CD4-positive, alpha-beta T cell treated with Interferon gamma for 1 hour (primary cell): ENCODE data around the gene NOTCH2.
"Not testable (repeated sequence)": the region's sequence is repeated elsewhere in the genome, so short reads cannot be mapped to it uniquely, and the experiment has no call there.

Source experiments
- DNase-seq: peaks from one replicate; pipeline ENCODE4 v3.0.0-alpha.2; 2020

Gene NOTCH2

GRCh38 chr1:120048208-120048607, 21.3 kb downstream of the NOTCH2 start:
- DNase-seq, result not testable (repeated sequence)

DNA sequence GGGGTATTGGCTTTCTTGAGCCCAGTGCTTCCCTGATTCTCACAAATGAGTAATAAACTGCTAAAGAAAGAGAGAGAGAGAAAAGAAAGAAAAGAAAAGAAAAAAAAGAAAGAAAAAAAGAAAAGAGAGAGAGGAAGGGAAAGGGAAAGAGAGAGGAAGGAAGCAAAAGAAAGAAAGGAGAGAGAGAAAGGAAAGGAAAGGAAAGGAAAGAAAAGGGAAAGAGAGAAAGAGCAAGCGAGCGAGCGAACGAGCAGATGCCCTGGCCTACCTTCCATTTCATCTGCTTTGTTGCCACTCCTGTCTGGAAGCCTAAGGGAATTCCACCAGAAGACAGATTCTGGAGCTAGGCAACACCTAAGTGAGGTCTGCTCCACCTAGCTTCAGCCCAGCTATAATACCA, 27.7 kb downstream of the NOTCH2 start:
- not testable (repeated sequence) for DNase-seq

DNA sequence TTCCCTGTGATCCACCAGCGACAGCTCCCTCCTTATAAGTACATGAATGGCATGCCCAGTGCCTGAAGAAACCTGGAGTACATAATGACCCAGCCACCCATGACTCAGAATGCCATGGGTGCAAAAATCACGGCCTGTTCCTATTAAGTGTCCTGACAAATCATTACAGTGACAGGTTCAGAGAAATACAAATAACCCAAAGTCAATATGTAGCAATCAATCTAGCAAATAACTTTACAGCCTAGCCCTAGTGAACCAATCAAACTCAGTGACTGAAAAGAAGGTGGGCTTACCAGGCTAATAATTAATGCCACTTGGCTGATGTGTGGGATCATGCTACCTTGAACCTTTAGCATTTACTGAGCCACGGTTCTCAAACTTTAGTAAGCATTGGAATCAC, 37.2 kb downstream of the NOTCH2 start:
- not testable (repeated sequence) for DNase-seq

GRCh38 chr1:120023791-120024190, 45.7 kb downstream of the NOTCH2 start:
- DNase-seq, result not testable (repeated sequence)

DNA sequence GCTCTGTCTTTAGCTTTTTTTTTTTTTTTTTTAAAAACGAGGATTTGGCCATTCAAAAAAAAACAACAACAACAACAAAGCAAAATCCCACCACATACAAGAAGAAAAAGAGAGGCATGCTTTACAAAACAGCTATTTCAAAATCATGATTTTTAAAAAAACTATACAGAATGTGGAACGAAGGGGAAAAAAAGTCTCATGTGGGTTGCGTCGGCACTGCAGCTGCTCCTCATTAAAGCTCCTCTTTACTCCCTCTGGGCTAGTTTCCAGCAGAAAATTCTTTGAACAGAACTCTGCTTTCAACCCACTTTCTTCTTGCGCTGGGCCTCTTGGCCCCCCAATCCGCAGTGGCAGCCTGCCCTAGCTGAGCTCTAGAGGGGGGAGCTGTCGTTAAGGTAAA, 54.5 kb downstream of the NOTCH2 start:
- not testable (repeated sequence) for DNase-seq

DNA sequence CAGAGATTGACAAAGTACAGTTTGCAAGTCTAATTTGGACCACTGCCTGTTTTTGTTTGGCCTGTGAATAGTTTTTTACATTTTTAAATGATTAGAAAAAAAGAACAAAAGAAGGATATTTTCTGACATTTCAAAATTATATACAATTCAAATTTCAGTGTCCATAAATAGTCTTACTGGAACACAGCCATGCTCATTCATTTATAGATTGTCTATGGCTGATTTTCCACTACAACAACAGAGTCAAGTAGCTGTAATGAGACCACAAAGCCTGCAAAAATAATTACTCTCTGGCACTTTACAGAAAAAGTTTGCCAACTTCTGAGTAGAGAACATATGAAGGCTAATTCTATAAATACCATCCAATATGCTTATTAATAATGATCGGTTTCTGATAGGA, 61.1 kb downstream of the NOTCH2 start:
- not testable (repeated sequence) for DNase-seq

- not testable (repeated sequence) for DNase-seq
These were observed 61.6 kb downstream of the NOTCH2 start for GRCh38 chr1:120007850-120008249.

DNA sequence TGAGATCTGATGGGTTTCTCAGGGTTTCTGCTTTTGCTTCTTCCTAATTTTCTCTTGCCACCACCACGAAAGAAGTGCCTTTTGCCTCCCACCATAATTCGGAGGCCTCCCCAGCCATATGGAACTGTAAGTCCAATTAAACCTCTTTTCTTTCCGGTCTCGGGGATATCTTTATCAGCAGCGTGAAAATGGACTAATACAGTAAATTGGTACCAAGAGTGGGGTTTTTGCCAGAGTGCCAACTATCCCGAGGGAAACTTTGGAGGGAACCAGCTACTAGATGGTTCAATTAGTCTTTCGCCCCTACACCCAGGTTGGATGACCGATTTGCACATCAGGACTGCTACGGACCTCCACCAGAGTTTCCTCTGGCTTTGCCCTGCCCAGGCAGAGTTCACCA, 68.4 kb downstream of the NOTCH2 start:
- not testable (repeated sequence) for DNase-seq

GRCh38 chr1:119996731-119997312, 72.6 kb downstream of the NOTCH2 start:
- not testable (repeated sequence) for DNase-seq

- DNase-seq, result not testable (repeated sequence)
These were observed 73.5 kb downstream of the NOTCH2 start for GRCh38 chr1:119995975-119996374.

DNA sequence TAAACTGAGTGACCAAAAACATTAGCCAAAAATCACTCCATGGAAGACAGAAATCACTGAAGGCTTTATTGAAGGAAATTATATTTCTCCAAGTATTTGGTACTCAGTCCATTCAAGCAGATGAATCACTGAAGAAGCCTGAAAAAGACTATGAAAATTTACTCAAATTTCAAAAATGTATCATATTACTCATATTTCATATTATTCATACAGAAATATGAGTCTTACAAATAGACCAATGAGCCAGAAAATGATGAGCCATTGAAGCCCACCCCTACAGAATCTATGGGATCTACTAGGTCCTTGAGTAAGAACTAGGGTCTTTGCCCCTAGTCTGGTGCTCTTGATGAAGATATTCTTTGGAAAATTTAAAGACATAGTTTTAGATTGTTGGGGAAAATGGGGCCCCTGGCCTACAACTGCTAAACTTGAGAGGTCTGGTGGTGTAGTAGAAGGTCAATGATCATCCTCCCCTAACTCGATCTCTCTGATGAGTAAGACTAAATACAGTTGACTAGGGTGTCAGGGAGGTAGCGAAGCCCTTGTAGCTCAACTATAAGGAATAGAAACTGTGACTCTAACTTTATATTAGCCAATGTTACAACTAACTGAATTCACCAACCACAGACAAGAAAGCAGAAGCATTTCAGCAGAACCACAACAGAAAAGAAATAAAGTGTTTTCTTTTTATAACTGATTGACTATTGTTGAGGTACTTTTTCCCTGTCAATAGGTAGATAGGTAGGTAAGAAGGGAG, 81.0 kb downstream of the NOTCH2 start:
- DNase-seq, result no peak

DNA sequence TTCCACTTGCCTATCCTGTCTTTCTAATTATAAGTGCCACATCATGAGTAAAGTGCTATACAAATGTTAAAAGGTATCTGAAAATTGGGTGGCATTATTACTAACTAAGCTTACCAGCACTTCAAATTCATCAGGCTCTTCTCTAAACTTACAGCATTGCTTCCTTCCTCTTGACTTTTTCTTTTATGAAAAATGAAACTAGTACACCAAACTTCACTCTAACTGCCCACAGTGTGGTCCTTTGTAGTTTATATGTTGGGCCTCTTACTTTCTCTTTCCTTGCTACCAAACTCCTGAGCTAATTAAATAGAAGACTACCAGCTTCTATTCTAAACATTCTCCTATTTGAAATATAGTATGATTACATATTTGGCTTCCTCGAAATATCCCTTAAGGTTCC, 81.8 kb downstream of the NOTCH2 start:
- no peak for DNase-seq

GRCh38 chr1:119987112-119987511, 82.3 kb downstream of the NOTCH2 start:
- DNase-seq, result no peak

- DNase-seq, result no peak
These were observed 83.4 kb downstream of the NOTCH2 start for GRCh38 chr1:119986007-119986497.

DNA sequence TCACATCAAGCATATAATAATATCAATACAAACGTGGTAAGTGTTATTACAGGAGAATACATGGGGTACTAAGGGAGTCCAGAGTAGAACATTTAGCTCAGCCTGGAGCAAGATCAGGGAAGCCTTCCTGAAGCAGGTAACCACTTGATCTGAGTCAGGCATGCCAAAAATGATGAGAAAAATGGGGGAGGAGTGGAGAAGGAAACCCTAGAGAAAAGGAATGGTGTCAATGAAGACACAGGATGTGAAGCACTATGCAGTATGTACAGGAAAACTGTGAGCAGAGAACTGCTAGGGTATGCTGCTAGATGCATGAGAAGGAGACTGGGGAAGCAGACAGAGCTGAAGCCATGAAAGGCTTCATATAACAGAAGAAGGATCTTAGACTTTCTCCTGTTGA, 84.7 kb downstream of the NOTCH2 start:
- no peak for DNase-seq

DNA sequence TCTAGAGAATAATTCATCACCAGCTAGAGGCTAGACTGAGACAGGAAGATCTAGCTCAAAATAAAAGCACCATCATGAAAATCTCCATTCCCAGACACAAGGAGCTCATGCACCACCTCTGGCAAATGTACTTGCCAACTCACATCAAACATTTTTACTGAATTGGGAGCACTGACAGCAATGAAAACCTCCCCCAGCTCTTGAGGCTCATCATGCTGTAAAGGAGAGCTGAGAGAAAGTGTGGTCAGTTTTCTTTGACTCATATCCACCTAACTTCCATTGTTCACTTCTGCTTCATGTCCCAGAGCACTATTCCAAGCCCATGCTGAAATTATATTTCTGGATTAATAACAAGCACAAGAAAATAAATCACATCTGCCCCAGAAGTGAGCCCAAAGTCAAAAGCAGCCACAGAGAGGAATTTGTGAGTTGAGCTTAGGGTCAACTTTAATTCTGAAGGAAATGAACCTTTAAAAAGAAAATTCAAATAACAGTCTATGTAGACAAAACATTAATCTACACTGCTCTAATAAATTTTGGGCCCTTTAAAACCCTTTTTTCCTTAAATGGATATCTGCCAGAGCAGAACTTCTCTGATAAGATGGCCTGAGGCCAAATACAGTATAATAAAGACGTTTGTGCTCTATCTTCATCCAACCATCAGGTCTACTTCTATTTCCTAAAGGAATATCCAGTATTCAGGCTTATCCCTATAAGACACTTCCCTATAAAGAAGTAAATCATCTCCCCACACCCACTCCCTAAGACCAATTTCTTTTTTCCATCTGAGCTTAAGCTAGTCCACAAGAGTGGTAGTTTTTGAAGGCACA, 87.3 kb downstream of the NOTCH2 start:
- DNase-seq, result no peak

- DNase-seq, result no peak
These were observed 88.0 kb downstream of the NOTCH2 start for GRCh38 chr1:119981496-119981895.

DNA sequence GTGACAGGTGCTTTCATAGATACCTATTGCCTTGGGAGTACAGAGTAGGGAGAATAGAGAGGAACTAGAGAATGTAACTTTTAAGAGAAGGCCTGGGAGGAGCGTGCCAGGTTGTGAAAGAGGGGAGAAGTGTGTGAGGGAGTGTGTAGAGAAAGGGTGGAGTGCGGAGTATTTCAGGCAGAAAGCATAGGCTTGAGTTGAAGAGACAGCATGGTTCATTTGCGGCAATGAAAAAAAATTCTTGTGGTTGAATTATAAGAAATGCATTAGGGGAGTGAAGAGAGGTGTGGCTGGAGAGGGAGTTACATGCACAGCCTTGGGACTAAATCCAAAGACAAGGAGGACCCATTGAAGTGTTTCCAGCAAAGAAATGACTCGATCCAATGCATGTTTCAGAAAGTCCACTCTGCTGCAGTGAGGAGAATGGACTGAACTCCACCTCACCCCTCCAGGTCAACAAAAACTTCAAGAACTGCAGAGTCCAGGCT, 91.4 kb downstream of the NOTCH2 start:
- DNase-seq, result no peak

- not testable (repeated sequence) for DNase-seq
These were observed 92.2 kb downstream of the NOTCH2 start for GRCh38 chr1:119977113-119977736.

- DNase-seq, result not testable (repeated sequence)
These were observed 93.7 kb downstream of the NOTCH2 start for GRCh38 chr1:119975582-119976254.

- DNase-seq, result no peak
These were observed 94.5 kb downstream of the NOTCH2 start for GRCh38 chr1:119975006-119975405.

GRCh38 chr1:119974013-119974412, 95.4 kb downstream of the NOTCH2 start:
- no peak for DNase-seq
